Transverse colon (tissue), 3 donors: ENCODE measurements around the gene ST6GAL1.

Experiments used
- EP300 ChIP-seq: sonication (generic); formaldehyde crosslinking; IDR thresholded peaks from one replicate; pipeline ENCODE4 v1.6.1; 2017; ENCODE audit warnings: antibody characterized with exemption, low read depth
- POLR2A ChIP-seq: fragments of 450-650 bp; IDR thresholded peaks from one replicate; pipeline ENCODE4 v1.6.1; 2016; ENCODE audit warnings: antibody characterized with exemption, mild to moderate bottlenecking, moderate library complexity
- TF ChIP-seq, protein P1 (sequence below), 5 experiments: fragments of 200-600 bp in 3 of 5; fragments of 450-650 bp in 2 of 5; sonication (generic) in 3 of 5; IDR thresholded peaks; 1 replicate in 2 of 5; 2 replicates in 3 of 5; pipeline ENCODE4 v1.5.1; 2016 to 2017; ENCODE audit warnings: antibody characterized with exemption in 5 of 5, inconsistent platforms in 3 of 5, mild to moderate bottlenecking in 2 of 5, moderate library complexity in 1 of 5

DNA sequence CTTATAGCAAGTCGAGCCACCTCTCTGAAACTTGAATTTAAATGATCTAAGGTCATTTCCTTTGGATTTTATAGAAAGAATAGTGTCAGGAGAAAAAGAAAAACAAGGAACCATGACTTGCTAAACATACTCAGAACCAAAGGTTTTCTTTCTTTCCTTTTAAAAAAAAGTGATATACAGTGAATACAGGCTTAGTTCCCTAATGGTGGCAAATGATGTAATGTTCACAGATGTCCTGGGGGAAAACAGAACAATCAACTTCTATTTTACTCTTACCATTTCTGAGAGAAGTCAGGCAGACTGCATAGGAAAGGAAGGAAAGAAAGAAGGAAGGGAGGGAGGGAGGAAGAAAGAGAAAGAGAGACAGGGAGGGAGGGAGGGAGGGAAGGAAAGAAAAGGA is 56.5 kb downstream of the ST6GAL1 start:
- TF ChIP-seq, protein P1, sequence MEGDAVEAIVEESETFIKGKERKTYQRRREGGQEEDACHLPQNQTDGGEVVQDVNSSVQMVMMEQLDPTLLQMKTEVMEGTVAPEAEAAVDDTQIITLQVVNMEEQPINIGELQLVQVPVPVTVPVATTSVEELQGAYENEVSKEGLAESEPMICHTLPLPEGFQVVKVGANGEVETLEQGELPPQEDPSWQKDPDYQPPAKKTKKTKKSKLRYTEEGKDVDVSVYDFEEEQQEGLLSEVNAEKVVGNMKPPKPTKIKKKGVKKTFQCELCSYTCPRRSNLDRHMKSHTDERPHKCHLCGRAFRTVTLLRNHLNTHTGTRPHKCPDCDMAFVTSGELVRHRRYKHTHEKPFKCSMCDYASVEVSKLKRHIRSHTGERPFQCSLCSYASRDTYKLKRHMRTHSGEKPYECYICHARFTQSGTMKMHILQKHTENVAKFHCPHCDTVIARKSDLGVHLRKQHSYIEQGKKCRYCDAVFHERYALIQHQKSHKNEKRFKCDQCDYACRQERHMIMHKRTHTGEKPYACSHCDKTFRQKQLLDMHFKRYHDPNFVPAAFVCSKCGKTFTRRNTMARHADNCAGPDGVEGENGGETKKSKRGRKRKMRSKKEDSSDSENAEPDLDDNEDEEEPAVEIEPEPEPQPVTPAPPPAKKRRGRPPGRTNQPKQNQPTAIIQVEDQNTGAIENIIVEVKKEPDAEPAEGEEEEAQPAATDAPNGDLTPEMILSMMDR (IDR thresholded peaks at IDR 0.05) = no peak
- TF ChIP-seq POLR2A = no peak
- TF ChIP-seq EP300 = no peak
